ENCODE data around the gene PDE1C. TPM values are rescaled to one million over a fixed set of nuclear protein-coding genes. Genes with fewer than 3 reads are reported as not detected.

Gene PDE1C
- total and polyA plus RNA-seq, 2 donors (not counting 1 experiment from before 2014, with no cell fraction given) = 0.52 TPM; not detected in 1

- ChIA-PET POLR2A (no interaction called here), CTCF (interaction anchor here (1.1 to 1.9 kb wide), 2 partner anchors 9 to 300 kb away, joined by 3 to 8 read pairs; no protein-coding TSS in a partner anchor)
- Mint-ChIP-seq H3K9me3 (ENCODE audit: insufficient read depth) (no peaks in the 10 kb centered on the region), H3K4me3 (no peak overlapping the region), H3K4me1 (no peaks in the 10 kb centered on the region), H3K27me3 (peaks cover 26% of the 10 kb centered on the region), H3K27ac (no peak overlapping the region)
- no peak overlapping the region for H3K9ac ChIP-seq (ENCODE audit: low read length)
- no peak for ATAC-seq (ENCODE audit: low read depth)
- no peaks in the 10 kb centered on the region for H4K20me1 ChIP-seq (ENCODE audit: control insufficient read depth, insufficient read depth, low read length, poor library complexity, severe bottlenecking)
- no peak for TF ChIP-seq EZH2 (IDR thresholded peaks at IDR 0.05; ENCODE audit: borderline replicate concordance, insufficient read depth, low read depth, low read length, poor library complexity, severe bottlenecking)
- no peak for TF ChIP-seq CTCF (IDR thresholded peaks at IDR 0.05)
- no peaks in the 10 kb centered on the region for H3K9me3 ChIP-seq (ENCODE audit: control extremely low read depth in 1 of 3, control insufficient read depth in 2 of 3, insufficient read depth in 1 of 3, low read length in 2 of 3)
- 81% methylated on average over 4 of the region's 4 CpGs for WGBS (ENCODE audit: insufficient coverage)
- H3K4me3 ChIP-seq (ENCODE audit: control extremely low read depth in 1 of 5, extremely low read depth in 1 of 5, insufficient read depth in 1 of 5, low read depth in 2 of 5, low read length in 4 of 5) = no peak overlapping the region
- no peaks in the 10 kb centered on the region for H3K36me3 ChIP-seq (replicated peaks in 1 of 2; ENCODE audit: control extremely low read depth in 1 of 2, control insufficient read depth in 1 of 2, extremely low read depth in 1 of 2, insufficient read depth in 2 of 2, low read length in 1 of 2)
- H3K79me2 ChIP-seq (ENCODE audit: control insufficient read depth, insufficient read depth, low read length) = no peaks in the 10 kb centered on the region
- peaks cover 0 to 3% (median 0%) of the 10 kb centered on the region in 4 experiments for H3K27me3 ChIP-seq (replicated peaks in 1 of 4; ENCODE audit: control extremely low read depth in 1 of 4, control insufficient read depth in 3 of 4, insufficient read depth in 4 of 4, low read length in 3 of 4)
- DNase-seq = no peak
- no peak overlapping the region for H3K4me2 ChIP-seq (replicated peaks; ENCODE audit: low read depth, low read length, poor library complexity, severe bottlenecking)
- no peak overlapping the region for H2AFZ ChIP-seq (ENCODE audit: insufficient read depth, low read depth, low read length, poor library complexity, severe bottlenecking)
- intact Hi-C loops (cut with micrococcal nuclease) = loop anchor here (5.0 kb wide), 1 partner anchor 605 kb away; no protein-coding TSS in a partner anchor
- H3K4me1 ChIP-seq (ENCODE audit: control insufficient read depth in 2 of 2, insufficient read depth in 2 of 2, low read length in 2 of 2) = no peaks in the 10 kb centered on the region
- no peak overlapping the region for H3K27ac ChIP-seq (ENCODE audit: low read length in 2 of 2)
These were observed 328.4 kb downstream of the PDE1C start for GRCh38 chr7:31741852-31742251.

- H3K79me2 ChIP-seq (ENCODE audit: control insufficient read depth, insufficient read depth, low read length) = no peaks in the 10 kb centered on the region
- H3K9ac ChIP-seq (ENCODE audit: low read length) = no peak overlapping the region
- H3K36me3 ChIP-seq (replicated peaks in 1 of 2; ENCODE audit: control extremely low read depth in 1 of 2, control insufficient read depth in 1 of 2, extremely low read depth in 1 of 2, insufficient read depth in 2 of 2, low read length in 1 of 2) = no peaks in the 10 kb centered on the region
- Mint-ChIP-seq H3K27me3 (peaks cover 8% of the 10 kb centered on the region), H3K4me1 (no peaks in the 10 kb centered on the region), H3K4me3 (no peak overlapping the region), H3K9me3 (ENCODE audit: insufficient read depth) (no peaks in the 10 kb centered on the region), H3K27ac (no peak overlapping the region)
- H3K4me1 ChIP-seq (ENCODE audit: control insufficient read depth in 2 of 2, insufficient read depth in 2 of 2, low read length in 2 of 2) = no peaks in the 10 kb centered on the region
- WGBS (ENCODE audit: insufficient coverage) = 81% methylated on average over 5 of the region's 11 CpGs
- TF ChIP-seq CTCF (IDR thresholded peaks at IDR 0.05) (peak; percentile 74), EZH2 (IDR thresholded peaks at IDR 0.05; ENCODE audit: borderline replicate concordance, insufficient read depth, low read depth, low read length, poor library complexity, severe bottlenecking) (no peak)
- intact Hi-C loops (cut with micrococcal nuclease) = loop anchor here (10.0 kb wide), 1 partner anchor 751 kb away; no protein-coding TSS in a partner anchor
- H3K27me3 ChIP-seq (replicated peaks in 1 of 4; ENCODE audit: control extremely low read depth in 1 of 4, control insufficient read depth in 3 of 4, insufficient read depth in 4 of 4, low read length in 3 of 4) = no peaks in the 10 kb centered on the region
- no peak overlapping the region for H3K4me3 ChIP-seq (ENCODE audit: control extremely low read depth in 1 of 5, extremely low read depth in 1 of 5, insufficient read depth in 1 of 5, low read depth in 2 of 5, low read length in 4 of 5)
- no peak overlapping the region for H2AFZ ChIP-seq (ENCODE audit: insufficient read depth, low read depth, low read length, poor library complexity, severe bottlenecking)
- ATAC-seq (ENCODE audit: low read depth) (peak; percentile 24), DNase-seq (peak; percentile 10)
- ChIA-PET POLR2A (no interaction called here), CTCF (interaction anchor here (0.9 to 2.4 kb wide), 7 partner anchors 87 to 602 kb away, joined by 3 to 11 read pairs (median 6); no protein-coding TSS in a partner anchor)
- H3K9me3 ChIP-seq (ENCODE audit: control extremely low read depth in 1 of 3, control insufficient read depth in 2 of 3, insufficient read depth in 1 of 3, low read length in 2 of 3) = no peaks in the 10 kb centered on the region
- no peaks in the 10 kb centered on the region for H4K20me1 ChIP-seq (ENCODE audit: control insufficient read depth, insufficient read depth, low read length, poor library complexity, severe bottlenecking)
- no peak overlapping the region for H3K4me2 ChIP-seq (replicated peaks; ENCODE audit: low read depth, low read length, poor library complexity, severe bottlenecking)
- H3K27ac ChIP-seq (ENCODE audit: low read length in 2 of 2) = no peak overlapping the region
These were observed 333.9 kb downstream of the PDE1C start for GRCh38 chr7:31735991-31736982.
